AG09309 (cell line): ENCODE data around the gene PMF1.
A peak's percentile ranks its signal among the peaks of the same experiment; 100 is the strongest.

ENCODE experiments used
- DNase-seq: peaks from one replicate; pipeline ENCODE4 v3.0.0-alpha.2; 2010; ENCODE audit warnings: low read depth
- H3K4me3 ChIP-seq: 2 replicates; pipeline ENCODE4 v1.5.1; 2011; ENCODE audit warnings: mild to moderate bottlenecking, low read depth, low read length, moderate library complexity; ENCODE audit not compliant: control insufficient read depth
- TF ChIP-seq, protein P1 (sequence below): IDR thresholded peaks from 2 replicates; pipeline ENCODE4 v1.5.1; 2011; ENCODE audit warnings: mild to moderate bottlenecking, low read depth, low read length, inconsistent platforms; ENCODE audit not compliant: insufficient read depth, control insufficient read depth; ENCODE audit errors: missing control alignments

Gene PMF1

DNA sequence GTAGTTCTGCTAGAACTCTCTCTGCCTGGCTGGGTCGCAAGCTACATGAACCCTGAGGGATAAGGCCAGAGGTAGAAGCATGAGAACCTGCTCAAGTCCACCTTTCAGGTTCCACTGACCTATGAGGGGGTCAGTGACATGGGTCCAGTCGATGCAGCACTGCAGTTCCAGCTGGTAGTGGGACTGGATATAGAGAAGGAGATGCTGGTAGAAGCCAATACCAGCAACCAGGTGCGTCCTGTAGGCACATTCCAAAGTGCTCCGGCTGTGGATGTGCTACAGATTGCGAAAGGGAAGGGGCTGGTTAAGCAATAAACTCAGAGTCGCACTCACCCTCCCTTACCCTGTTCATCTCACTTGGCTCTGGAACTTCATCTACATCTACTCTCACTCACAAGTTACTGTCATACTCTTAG is 64.2 kb downstream of the PMF1 start:
- DNase-seq = no peak
- TF ChIP-seq, protein P1, sequence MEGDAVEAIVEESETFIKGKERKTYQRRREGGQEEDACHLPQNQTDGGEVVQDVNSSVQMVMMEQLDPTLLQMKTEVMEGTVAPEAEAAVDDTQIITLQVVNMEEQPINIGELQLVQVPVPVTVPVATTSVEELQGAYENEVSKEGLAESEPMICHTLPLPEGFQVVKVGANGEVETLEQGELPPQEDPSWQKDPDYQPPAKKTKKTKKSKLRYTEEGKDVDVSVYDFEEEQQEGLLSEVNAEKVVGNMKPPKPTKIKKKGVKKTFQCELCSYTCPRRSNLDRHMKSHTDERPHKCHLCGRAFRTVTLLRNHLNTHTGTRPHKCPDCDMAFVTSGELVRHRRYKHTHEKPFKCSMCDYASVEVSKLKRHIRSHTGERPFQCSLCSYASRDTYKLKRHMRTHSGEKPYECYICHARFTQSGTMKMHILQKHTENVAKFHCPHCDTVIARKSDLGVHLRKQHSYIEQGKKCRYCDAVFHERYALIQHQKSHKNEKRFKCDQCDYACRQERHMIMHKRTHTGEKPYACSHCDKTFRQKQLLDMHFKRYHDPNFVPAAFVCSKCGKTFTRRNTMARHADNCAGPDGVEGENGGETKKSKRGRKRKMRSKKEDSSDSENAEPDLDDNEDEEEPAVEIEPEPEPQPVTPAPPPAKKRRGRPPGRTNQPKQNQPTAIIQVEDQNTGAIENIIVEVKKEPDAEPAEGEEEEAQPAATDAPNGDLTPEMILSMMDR = no peak
- H3K4me3 ChIP-seq = no peak overlapping the region

DNA sequence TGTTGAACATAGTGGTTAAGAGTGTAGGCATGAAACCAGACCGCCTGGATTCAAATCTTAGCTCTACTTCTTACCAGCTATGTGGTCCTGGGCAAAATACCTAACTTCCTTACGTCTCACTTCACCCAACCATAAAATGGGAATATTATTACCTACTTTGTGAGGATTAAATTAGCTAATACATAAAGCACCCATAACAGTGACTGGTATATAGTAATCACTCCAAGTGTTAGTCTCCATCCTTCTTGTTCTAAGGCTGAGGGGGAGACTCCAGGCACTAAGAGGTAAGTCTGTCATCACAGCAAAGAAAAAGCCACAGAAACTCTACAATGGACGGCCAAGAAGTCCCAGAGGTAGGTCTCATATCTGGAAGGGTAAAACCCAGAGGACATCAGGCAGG is 67.0 kb downstream of the PMF1 start:
- DNase-seq = no peak
- H3K4me3 ChIP-seq = no peak overlapping the region
- TF ChIP-seq, protein P1 = no peak

DNA sequence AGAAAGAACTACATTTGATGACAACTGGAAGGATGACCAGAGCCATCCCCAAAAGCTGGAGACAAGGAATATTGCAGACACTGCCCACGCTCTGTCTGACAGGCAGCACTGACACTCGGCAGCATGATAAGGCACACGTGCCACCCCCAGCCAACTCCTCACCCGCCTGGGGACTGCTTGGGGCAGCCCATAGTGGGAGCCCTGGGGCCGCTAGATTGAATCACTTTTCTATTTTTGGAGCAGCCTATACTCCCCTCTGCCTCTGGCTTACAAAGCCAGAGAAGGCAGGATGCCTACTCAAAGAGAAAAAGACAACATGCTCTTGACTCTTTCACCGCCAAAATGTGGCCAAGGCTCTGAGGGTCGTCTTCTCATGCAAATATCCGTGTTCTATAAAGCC is 68.5 kb downstream of the PMF1 start:
- DNase-seq = no peak
- TF ChIP-seq, protein P1 = peak; percentile 2

DNA sequence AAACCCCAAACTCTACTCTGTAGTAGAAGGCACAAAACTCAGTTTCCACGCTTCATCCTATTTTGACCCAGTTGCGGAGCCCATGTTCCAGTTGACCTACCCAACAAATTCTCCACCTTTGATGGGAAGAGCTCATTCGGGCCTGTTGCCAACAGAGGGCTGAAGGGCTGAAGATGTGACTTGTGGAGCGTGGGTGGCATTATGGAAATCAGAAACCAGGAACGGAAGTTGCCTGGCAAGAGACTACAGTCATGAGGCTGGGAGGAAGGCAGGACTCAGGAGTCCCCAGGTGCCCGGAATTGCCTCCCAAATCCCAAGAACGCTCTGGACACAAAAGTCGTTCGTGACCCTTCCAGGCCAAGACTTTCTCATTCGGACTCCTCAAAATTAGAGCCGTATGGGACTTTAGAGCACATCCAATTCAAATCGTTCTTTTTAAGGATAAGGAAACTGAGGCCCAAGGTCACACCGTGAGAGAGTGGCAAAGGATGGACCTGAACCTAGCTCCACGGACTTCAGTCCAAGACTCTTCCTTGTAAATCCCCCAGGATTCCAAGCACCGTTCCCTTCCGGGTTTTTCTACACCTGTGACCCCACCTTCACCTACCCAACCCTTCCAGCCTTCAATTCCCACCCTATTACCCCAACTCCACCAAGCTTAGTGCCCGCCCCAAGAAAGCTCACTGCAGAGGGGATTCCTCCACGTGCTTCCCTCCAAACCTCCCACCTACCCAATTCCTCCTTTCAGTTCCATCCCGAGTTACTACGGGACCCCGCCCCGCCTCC is 69.1 kb downstream of the PMF1 start:
- DNase-seq = no peak
- H3K4me3 ChIP-seq = peak overlapping the region; percentile 71
- TF ChIP-seq, protein P1 = no peak

More for the DNA sequence above, 68.5 kb downstream of the PMF1 start:
- H3K4me3 ChIP-seq = peak overlapping the region; percentile 71

DNA sequence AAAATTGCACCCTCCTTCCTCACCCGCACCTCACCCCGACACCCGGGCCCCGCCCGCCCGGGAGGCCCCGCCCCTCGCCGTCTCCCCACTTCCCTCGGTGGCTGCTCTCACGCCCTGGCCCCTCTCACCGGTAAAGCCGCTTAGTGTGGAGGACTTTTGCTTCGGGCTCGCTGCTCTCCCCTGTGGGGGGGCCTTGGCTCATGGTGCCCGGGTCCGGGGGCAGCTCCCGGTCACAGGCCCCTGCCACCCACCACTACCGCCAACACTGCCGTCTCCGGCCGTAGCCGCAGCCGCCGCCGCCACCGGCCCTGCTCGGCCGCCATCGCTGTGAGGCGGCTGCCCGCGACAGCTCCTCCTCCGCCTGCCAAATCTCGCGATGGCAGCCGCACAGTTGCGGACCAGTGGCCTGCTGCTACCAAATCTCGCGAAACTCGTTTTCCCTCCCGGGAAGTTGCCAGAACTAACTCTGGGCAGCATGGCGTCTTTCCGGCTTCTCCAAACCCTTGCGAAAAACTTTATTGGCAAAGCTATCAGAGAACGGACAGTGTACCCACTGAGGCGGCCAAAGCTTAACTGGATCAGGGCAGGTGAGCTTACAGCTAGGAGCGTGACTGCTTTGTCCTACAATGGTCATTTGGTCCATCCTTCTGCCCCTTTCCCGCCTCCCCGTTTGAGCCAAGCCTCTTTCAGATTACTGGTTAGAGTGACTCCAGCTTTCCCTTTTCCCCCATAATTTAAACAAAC is 69.8 kb downstream of the PMF1 start, which contains the start of gene SMG5:
Gene SMG5 (minus strand): TSS at position 347 of the 744 bp plus-strand sequence. CDS start 145 bp downstream, at position 202.
- TF ChIP-seq, protein P1 = no peak
- peak; percentile 97 for DNase-seq
- peak within 1 kb of the TSS; percentile 71 for H3K4me3 ChIP-seq

DNA sequence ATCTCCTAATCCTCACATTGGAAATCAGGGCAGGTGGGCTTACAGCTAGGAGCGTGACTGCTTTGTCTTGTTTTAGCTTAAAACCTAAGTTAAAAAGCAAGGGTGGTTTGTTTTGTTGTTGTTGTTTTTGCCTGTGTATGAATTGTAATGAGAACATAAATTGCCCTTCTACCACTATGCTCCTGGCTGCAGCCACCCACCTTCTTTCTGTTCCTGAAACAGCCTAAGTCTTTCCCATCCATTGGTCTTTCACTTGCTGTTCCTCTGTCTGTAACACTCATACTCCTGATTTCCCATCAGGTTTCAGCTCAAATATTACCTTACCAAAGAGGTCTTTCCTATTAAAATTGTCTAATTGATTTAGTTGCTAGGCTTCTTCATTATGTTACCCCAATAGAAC is 70.7 kb downstream of the PMF1 start:
- peak overlapping the region; percentile 71 for H3K4me3 ChIP-seq
- TF ChIP-seq, protein P1 = no peak
- DNase-seq = no peak
